ENCODE results near the gene PHF2.

The PHF2 gene

DNA sequence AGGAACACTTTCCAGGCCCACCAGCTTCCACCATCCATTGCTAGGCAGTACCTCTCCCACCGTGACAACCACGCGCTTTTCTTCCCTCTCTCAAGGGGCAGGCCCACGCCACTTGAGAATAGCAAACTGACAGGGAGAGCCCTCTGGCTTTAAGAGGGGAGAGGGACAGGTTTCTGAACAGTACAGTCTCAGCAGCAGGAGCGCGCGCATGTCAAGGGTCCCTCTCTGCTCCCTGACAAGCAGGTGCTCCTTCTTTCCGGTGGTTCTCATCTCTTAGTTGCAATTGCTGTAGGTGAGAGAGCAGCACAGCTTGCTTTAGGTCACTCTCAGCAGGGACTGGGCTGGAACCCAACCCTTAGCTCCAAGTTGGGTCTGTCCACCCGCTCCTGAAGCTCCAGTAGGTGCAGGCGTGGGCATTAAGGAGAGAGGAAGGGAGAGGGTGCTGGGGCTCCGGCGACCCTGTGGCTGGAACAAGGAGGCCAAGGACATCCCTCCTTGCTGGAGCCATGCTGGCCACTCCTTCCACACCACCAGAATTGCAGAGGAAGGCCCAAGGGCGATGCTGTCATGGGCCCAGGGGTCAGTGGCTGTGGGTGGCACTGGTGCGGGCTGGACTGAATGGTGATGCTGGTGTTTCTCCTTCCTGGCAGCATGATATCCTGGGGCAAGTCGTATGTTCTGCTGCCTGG lies 9.0 kb upstream of the PHF2 start:
- Histone ChIP-seq H3K14ac (ENCODE audit: low read length) (no peak overlapping the region), H4K91ac (ENCODE audit: low read depth, low read length, poor library complexity) (peak overlapping the region; percentile 87), H3K23ac (ENCODE audit: low read depth, low read length, poor library complexity) (peak overlapping the region; percentile 45), H3K36me3 (replicated peaks in 1 of 2; ENCODE audit: control insufficient read depth in 2 of 2, insufficient read depth in 2 of 2, low read length in 2 of 2) (peaks cover 10 to 33% of the 10 kb centered on the region in 2 donors), H2BK120ac (ENCODE audit: low read depth, low read length) (peak overlapping the region; percentile 97), H2AFZ (ENCODE audit: low read length) (peak overlapping the region; percentile 88), H2AK5ac (ENCODE audit: low read depth, low read length) (peak overlapping the region; percentile 79), H4K8ac (ENCODE audit: low read depth, low read length) (peak overlapping the region; percentile 93), H3K79me1 (ENCODE audit: low read depth, low read length) (peaks cover 2% of the 10 kb centered on the region), H3K9ac (ENCODE audit: low read depth, low read length, poor library complexity) (peak overlapping the region; percentile 94), H3K4me2 (ENCODE audit: insufficient read depth, low read length, poor library complexity, severe bottlenecking) (peak overlapping the region; percentile 95), H3K9me3 (replicated peaks in 1 of 2; ENCODE audit: control insufficient read depth in 2 of 2, insufficient read depth in 1 of 2, low read depth in 1 of 2, low read length in 2 of 2) (peaks cover 1 to 17% of the 10 kb centered on the region in 2 donors), H2BK5ac (ENCODE audit: low read length) (peak overlapping the region; percentile 77), H2BK12ac (ENCODE audit: low read length) (no peak overlapping the region), H3K27me3 (ENCODE audit: control insufficient read depth in 3 of 3, insufficient read depth in 3 of 3, low read depth in 1 of 3, low read length in 3 of 3) (no peaks in the 10 kb centered on the region), H2BK15ac (ENCODE audit: low read length) (no peak overlapping the region), H3K27ac (replicated peaks; ENCODE audit: low read length) (no peak overlapping the region), H3K4me3 (ENCODE audit: low read length in 2 of 2) (peak overlapping the region; percentile 55 to 81), H3K4me1 (ENCODE audit: control insufficient read depth in 2 of 2, insufficient read depth in 1 of 2, low read depth in 1 of 2, low read length in 2 of 2) (peaks cover 2 to 5% of the 10 kb centered on the region in 2 donors), H3K18ac (ENCODE audit: low read length) (peak overlapping the region; percentile 97), H3K4ac (ENCODE audit: low read length) (no peak overlapping the region)
- DNase-seq (ENCODE audit: low spot score) = no peak
- WGBS, 2 donors (ENCODE audit: extremely low coverage in 2 of 2, insufficient read length in 2 of 2, insufficient replicate concordance in 1 of 2) = no CpG with 5 or more reads among the region's 15 CpGs

DNA sequence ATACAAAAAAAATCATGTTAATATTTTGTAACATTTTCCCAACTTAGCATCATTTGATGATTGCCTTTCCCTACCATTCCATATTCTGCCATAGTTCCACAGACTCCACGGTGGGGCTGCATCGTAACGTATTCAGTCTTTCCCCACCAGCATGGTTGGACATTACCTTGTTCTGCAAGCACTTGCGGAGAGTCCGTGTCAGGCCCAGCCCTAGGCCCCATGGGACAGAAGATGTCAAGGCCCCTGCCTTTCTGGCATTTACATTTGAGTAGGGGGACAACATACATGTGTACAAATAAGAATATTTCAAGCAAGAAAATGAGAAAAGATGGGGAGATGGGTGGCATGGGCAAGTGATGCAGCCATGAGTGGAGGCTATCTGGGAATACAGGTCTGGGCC lies 8.2 kb upstream of the PHF2 start:
- H2BK15ac ChIP-seq (ENCODE audit: low read length) = no peak overlapping the region
- no CpG with 5 or more reads among the region's 5 CpGs for WGBS, 2 donors (ENCODE audit: extremely low coverage in 2 of 2, insufficient read length in 2 of 2, insufficient replicate concordance in 1 of 2)
- H3K18ac ChIP-seq (ENCODE audit: low read length) = no peak overlapping the region
- no peak overlapping the region for H2AK5ac ChIP-seq (ENCODE audit: low read depth, low read length)
- no peak for DNase-seq (ENCODE audit: low spot score)
- no peak overlapping the region for H2BK12ac ChIP-seq (ENCODE audit: low read length)
- no peak overlapping the region for H3K4me2 ChIP-seq (ENCODE audit: insufficient read depth, low read length, poor library complexity, severe bottlenecking)
- no peak overlapping the region for H3K4me3 ChIP-seq (ENCODE audit: low read length in 2 of 2)
- H3K14ac ChIP-seq (ENCODE audit: low read length) = no peak overlapping the region
- H2BK120ac ChIP-seq (ENCODE audit: low read depth, low read length) = no peak overlapping the region
- H3K9me3 ChIP-seq (replicated peaks in 1 of 2; ENCODE audit: control insufficient read depth in 2 of 2, insufficient read depth in 1 of 2, low read depth in 1 of 2, low read length in 2 of 2) = peaks cover 1 to 19% of the 10 kb centered on the region in 2 donors
- peaks cover 2 to 5% of the 10 kb centered on the region in 2 donors for H3K4me1 ChIP-seq (ENCODE audit: control insufficient read depth in 2 of 2, insufficient read depth in 1 of 2, low read depth in 1 of 2, low read length in 2 of 2)
- H4K91ac ChIP-seq (ENCODE audit: low read depth, low read length, poor library complexity) = no peak overlapping the region
- no peak overlapping the region for H3K9ac ChIP-seq (ENCODE audit: low read depth, low read length, poor library complexity)
- H3K4ac ChIP-seq (ENCODE audit: low read length) = no peak overlapping the region
- H3K23ac ChIP-seq (ENCODE audit: low read depth, low read length, poor library complexity) = no peak overlapping the region
- no peak overlapping the region for H4K8ac ChIP-seq (ENCODE audit: low read depth, low read length)
- H2AFZ ChIP-seq (ENCODE audit: low read length) = no peak overlapping the region
- H3K27ac ChIP-seq (replicated peaks; ENCODE audit: low read length) = no peak overlapping the region
- no peaks in the 10 kb centered on the region for H3K27me3 ChIP-seq (ENCODE audit: control insufficient read depth in 3 of 3, insufficient read depth in 3 of 3, low read depth in 1 of 3, low read length in 3 of 3)
- H3K79me1 ChIP-seq (ENCODE audit: low read depth, low read length) = peaks cover 2% of the 10 kb centered on the region
- H3K36me3 ChIP-seq (replicated peaks in 1 of 2; ENCODE audit: control insufficient read depth in 2 of 2, insufficient read depth in 2 of 2, low read length in 2 of 2) = peaks cover 6 to 25% of the 10 kb centered on the region in 2 donors
- H2BK5ac ChIP-seq (ENCODE audit: low read length) = no peak overlapping the region

DNA sequence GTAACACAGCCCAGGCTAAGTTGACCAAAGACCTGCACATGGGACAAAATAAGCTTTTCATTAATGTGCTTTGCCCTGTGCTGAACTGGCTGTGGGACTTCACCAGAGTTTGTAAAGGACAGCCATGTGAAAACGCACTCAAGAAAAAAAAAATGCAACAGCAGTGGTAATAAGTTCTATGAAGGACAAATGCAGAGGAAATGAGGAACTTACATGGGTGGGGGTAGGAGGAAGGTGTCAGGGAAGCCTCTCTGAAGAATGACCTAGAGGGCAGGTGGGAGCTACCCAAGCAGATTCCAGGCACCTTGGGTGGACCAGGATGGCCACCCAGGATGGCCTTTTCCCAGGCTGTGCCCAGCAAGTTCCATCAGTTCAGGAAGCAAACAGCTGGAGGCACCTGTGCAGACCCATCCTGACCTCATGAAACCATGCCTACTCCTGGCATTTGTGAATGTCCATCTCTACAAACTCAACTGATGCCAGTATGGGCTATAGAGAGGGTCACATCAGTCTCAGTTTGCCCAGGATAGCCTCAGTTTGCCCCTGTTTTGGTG lies 6.7 kb upstream of the PHF2 start:
- Histone ChIP-seq H3K9me3 (replicated peaks in 1 of 2; ENCODE audit: control insufficient read depth in 2 of 2, insufficient read depth in 1 of 2, low read depth in 1 of 2, low read length in 2 of 2) (peaks cover 0 to 19% of the 10 kb centered on the region in 2 donors), H2AK5ac (ENCODE audit: low read depth, low read length) (no peak overlapping the region), H3K4ac (ENCODE audit: low read length) (no peak overlapping the region), H2BK5ac (ENCODE audit: low read length) (no peak overlapping the region), H4K91ac (ENCODE audit: low read depth, low read length, poor library complexity) (no peak overlapping the region), H3K27ac (replicated peaks; ENCODE audit: low read length) (no peak overlapping the region), H3K4me2 (ENCODE audit: insufficient read depth, low read length, poor library complexity, severe bottlenecking) (no peak overlapping the region), H3K36me3 (replicated peaks in 1 of 2; ENCODE audit: control insufficient read depth in 2 of 2, insufficient read depth in 2 of 2, low read length in 2 of 2) (peaks cover 0 to 11% of the 10 kb centered on the region in 2 donors), H2BK12ac (ENCODE audit: low read length) (no peak overlapping the region), H3K9ac (ENCODE audit: low read depth, low read length, poor library complexity) (no peak overlapping the region), H3K14ac (ENCODE audit: low read length) (no peak overlapping the region), H3K27me3 (ENCODE audit: control insufficient read depth in 3 of 3, insufficient read depth in 3 of 3, low read depth in 1 of 3, low read length in 3 of 3) (no peaks in the 10 kb centered on the region), H2BK120ac (ENCODE audit: low read depth, low read length) (no peak overlapping the region), H3K18ac (ENCODE audit: low read length) (no peak overlapping the region), H3K4me1 (ENCODE audit: control insufficient read depth in 2 of 2, insufficient read depth in 1 of 2, low read depth in 1 of 2, low read length in 2 of 2) (peaks cover 4 to 5% of the 10 kb centered on the region in 2 donors), H2AFZ (ENCODE audit: low read length) (no peak overlapping the region), H3K4me3 (ENCODE audit: low read length in 2 of 2) (no peak overlapping the region), H3K23ac (ENCODE audit: low read depth, low read length, poor library complexity) (no peak overlapping the region), H2BK15ac (ENCODE audit: low read length) (no peak overlapping the region), H4K8ac (ENCODE audit: low read depth, low read length) (no peak overlapping the region), H3K79me1 (ENCODE audit: low read depth, low read length) (peaks cover 5% of the 10 kb centered on the region)
- DNase-seq (ENCODE audit: low spot score) = no peak
- no CpG with 5 or more reads among the region's 1 CpG for WGBS, 2 donors (ENCODE audit: extremely low coverage in 2 of 2, insufficient read length in 2 of 2, insufficient replicate concordance in 1 of 2)

DNA sequence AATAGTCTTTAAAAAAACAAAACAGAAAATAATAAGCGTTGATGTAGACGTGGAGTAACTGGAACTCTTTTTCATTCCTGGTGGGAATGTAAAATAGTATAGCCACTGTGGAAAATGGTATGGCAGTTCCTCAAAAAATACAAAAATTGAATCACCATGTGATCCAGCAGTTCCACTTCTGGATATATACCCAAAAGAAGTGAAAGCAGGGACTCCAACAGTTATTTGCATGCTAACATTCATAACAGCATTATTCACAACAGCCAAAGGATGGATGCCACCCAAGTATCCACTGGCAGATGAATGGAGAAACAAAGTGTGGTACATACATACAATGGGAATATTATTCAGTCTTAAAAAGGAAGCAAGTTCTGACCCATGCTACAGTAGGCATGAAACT lies 4.2 kb upstream of the PHF2 start:
- H2BK12ac ChIP-seq (ENCODE audit: low read length) = no peak overlapping the region
- no peak overlapping the region for H3K4ac ChIP-seq (ENCODE audit: low read length)
- WGBS, 2 donors (ENCODE audit: extremely low coverage in 2 of 2, insufficient read length in 2 of 2, insufficient replicate concordance in 1 of 2) = no CpG with 5 or more reads among the region's 2 CpGs
- H3K4me2 ChIP-seq (ENCODE audit: insufficient read depth, low read length, poor library complexity, severe bottlenecking) = no peak overlapping the region
- no peak overlapping the region for H3K18ac ChIP-seq (ENCODE audit: low read length)
- peaks cover 0 to 19% of the 10 kb centered on the region in 2 donors for H3K9me3 ChIP-seq (replicated peaks in 1 of 2; ENCODE audit: control insufficient read depth in 2 of 2, insufficient read depth in 1 of 2, low read depth in 1 of 2, low read length in 2 of 2)
- no peak for DNase-seq (ENCODE audit: low spot score)
- peaks cover 6% of the 10 kb centered on the region in 2 donors for H3K4me1 ChIP-seq (ENCODE audit: control insufficient read depth in 2 of 2, insufficient read depth in 1 of 2, low read depth in 1 of 2, low read length in 2 of 2)
- H2BK5ac ChIP-seq (ENCODE audit: low read length) = no peak overlapping the region
- no peak overlapping the region for H3K27ac ChIP-seq (replicated peaks; ENCODE audit: low read length)
- no peak overlapping the region for H3K23ac ChIP-seq (ENCODE audit: low read depth, low read length, poor library complexity)
- H3K9ac ChIP-seq (ENCODE audit: low read depth, low read length, poor library complexity) = no peak overlapping the region
- H2BK15ac ChIP-seq (ENCODE audit: low read length) = no peak overlapping the region
- H4K8ac ChIP-seq (ENCODE audit: low read depth, low read length) = no peak overlapping the region
- no peak overlapping the region for H4K91ac ChIP-seq (ENCODE audit: low read depth, low read length, poor library complexity)
- no peak overlapping the region for H2AK5ac ChIP-seq (ENCODE audit: low read depth, low read length)
- H3K4me3 ChIP-seq (ENCODE audit: low read length in 2 of 2) = no peak overlapping the region
- H3K79me1 ChIP-seq (ENCODE audit: low read depth, low read length) = peaks cover 10% of the 10 kb centered on the region
- no peaks in the 10 kb centered on the region for H3K36me3 ChIP-seq (replicated peaks in 1 of 2; ENCODE audit: control insufficient read depth in 2 of 2, insufficient read depth in 2 of 2, low read length in 2 of 2)
- H3K14ac ChIP-seq (ENCODE audit: low read length) = no peak overlapping the region
- H3K27me3 ChIP-seq (ENCODE audit: control insufficient read depth in 3 of 3, insufficient read depth in 3 of 3, low read depth in 1 of 3, low read length in 3 of 3) = no peaks in the 10 kb centered on the region
- no peak overlapping the region for H2BK120ac ChIP-seq (ENCODE audit: low read depth, low read length)
- H2AFZ ChIP-seq (ENCODE audit: low read length) = no peak overlapping the region
